DMS53 treated with DMSO at 0.1 percent for 48 hours (cell line): ENCODE results near the gene PARD3.

Experiments used
- DNase-seq: peaks from one replicate; lab custom pipeline; 2025; ENCODE audit not compliant: unreplicated experiment; lab: John Stamatoyannopoulos, UW

PARD3 gene

GRCh38 chr10:34101001-34101400, 714.1 kb downstream of the PARD3 start:
- DNase-seq = no peak

GRCh38 chr10:34098821-34099567, 716.1 kb downstream of the PARD3 start:
- DNase-seq = no peak

GRCh38 chr10:34097682-34098081, 717.4 kb downstream of the PARD3 start:
- peak; percentile 86 for DNase-seq

GRCh38 chr10:34094961-34095360, 720.1 kb downstream of the PARD3 start:
- DNase-seq = no peak

GRCh38 chr10:34094146-34094696, 720.9 kb downstream of the PARD3 start:
- no peak for DNase-seq

GRCh38 chr10:34092891-34093290, 722.2 kb downstream of the PARD3 start:
- no peak for DNase-seq

- DNase-seq = no peak
Measured at GRCh38 chr10:34091635-34092195, 723.4 kb downstream of the PARD3 start.

- DNase-seq = no peak
Measured at GRCh38 chr10:34089253-34089652, 725.8 kb downstream of the PARD3 start.

- DNase-seq = no peak
Measured at GRCh38 chr10:34088208-34088794, 726.8 kb downstream of the PARD3 start.

- no peak for DNase-seq
Measured at GRCh38 chr10:34087095-34087418, 728.0 kb downstream of the PARD3 start.

GRCh38 chr10:34083567-34083966, 731.5 kb downstream of the PARD3 start:
- DNase-seq = no peak

GRCh38 chr10:34081948-34082347, 733.1 kb downstream of the PARD3 start:
- DNase-seq = no peak

GRCh38 chr10:34081347-34081743, 733.8 kb downstream of the PARD3 start:
- no peak for DNase-seq

- no peak for DNase-seq
Measured at GRCh38 chr10:34080485-34081346, 734.4 kb downstream of the PARD3 start.

GRCh38 chr10:34079702-34080484, 735.2 kb downstream of the PARD3 start:
- no peak for DNase-seq

- no peak for DNase-seq
Measured at GRCh38 chr10:34078745-34079470, 736.2 kb downstream of the PARD3 start.

GRCh38 chr10:34078017-34078744, 736.9 kb downstream of the PARD3 start:
- no peak for DNase-seq

- no peak for DNase-seq
Measured at GRCh38 chr10:34076443-34076842, 738.7 kb downstream of the PARD3 start.

- DNase-seq = no peak
Measured at GRCh38 chr10:34075254-34075926, 739.7 kb downstream of the PARD3 start.
